ENCODE data around the gene PLCB1. TPM values are rescaled to one million over a fixed set of nuclear protein-coding genes. Genes with fewer than 3 reads are reported as not detected.
A peak's percentile ranks its signal among the peaks of the same experiment; 100 is the strongest.

PLCB1 gene
- total RNA-seq, 1 donor = 46.5 TPM

GRCh38 chr20:8330319-8330784, 198.3 kb downstream of the PLCB1 start:
- no peak overlapping the region for H3K4me3 ChIP-seq (ENCODE audit: low read depth, low read length)
- TF ChIP-seq, protein P1, sequence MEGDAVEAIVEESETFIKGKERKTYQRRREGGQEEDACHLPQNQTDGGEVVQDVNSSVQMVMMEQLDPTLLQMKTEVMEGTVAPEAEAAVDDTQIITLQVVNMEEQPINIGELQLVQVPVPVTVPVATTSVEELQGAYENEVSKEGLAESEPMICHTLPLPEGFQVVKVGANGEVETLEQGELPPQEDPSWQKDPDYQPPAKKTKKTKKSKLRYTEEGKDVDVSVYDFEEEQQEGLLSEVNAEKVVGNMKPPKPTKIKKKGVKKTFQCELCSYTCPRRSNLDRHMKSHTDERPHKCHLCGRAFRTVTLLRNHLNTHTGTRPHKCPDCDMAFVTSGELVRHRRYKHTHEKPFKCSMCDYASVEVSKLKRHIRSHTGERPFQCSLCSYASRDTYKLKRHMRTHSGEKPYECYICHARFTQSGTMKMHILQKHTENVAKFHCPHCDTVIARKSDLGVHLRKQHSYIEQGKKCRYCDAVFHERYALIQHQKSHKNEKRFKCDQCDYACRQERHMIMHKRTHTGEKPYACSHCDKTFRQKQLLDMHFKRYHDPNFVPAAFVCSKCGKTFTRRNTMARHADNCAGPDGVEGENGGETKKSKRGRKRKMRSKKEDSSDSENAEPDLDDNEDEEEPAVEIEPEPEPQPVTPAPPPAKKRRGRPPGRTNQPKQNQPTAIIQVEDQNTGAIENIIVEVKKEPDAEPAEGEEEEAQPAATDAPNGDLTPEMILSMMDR (IDR thresholded peaks at IDR 0.05; ENCODE audit: insufficient read depth, low read length) = no peak
- DNase-seq (ENCODE audit: low read depth) = no peak

GRCh38 chr20:8330785-8331695, 199.0 kb downstream of the PLCB1 start:
- TF ChIP-seq, protein P1 (IDR thresholded peaks at IDR 0.05; ENCODE audit: insufficient read depth, low read length) = no peak
- DNase-seq (ENCODE audit: low read depth) = peak; percentile 26
- H3K4me3 ChIP-seq (ENCODE audit: low read depth, low read length) = no peak overlapping the region

DNA sequence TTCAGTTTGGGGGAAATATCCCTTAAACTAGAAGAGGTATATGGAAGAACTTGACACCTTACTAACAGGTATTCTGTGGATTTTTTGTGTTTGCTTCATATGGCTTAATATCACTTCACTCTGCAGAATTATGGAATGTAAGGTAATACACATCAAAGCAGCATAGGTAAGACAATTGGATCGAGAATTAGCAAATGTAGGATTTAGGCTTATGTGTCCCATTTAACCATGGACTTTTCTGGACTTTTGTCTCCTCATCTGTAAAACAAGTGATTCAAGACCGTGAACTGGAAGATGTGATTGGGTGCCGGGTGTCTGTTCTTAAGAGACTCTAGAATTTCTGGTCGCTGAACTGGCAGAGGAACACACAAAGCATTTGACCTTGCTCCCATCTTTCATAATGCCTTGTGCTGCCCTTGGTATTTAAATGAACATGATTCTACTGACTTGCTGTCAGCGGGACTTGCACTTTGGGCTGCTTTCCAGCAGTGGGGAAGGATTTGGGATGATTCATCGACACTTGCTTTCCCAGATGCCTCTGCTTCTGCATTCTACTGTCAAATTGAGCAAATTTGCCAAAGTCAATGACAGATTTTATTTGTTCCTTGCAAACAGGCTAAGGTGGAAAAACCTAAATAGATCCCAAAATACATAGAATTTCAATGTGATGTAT, 199.8 kb downstream of the PLCB1 start:
- TF ChIP-seq, protein P1 (IDR thresholded peaks at IDR 0.05; ENCODE audit: insufficient read depth, low read length) = no peak
- peak; percentile 53 for DNase-seq (ENCODE audit: low read depth)
- no peak overlapping the region for H3K4me3 ChIP-seq (ENCODE audit: low read depth, low read length)

GRCh38 chr20:8334641-8335040, 202.6 kb downstream of the PLCB1 start:
- no peak overlapping the region for H3K4me3 ChIP-seq (ENCODE audit: low read depth, low read length)
- DNase-seq (ENCODE audit: low read depth) = no peak
- TF ChIP-seq, protein P1 (IDR thresholded peaks at IDR 0.05; ENCODE audit: insufficient read depth, low read length) = no peak

GRCh38 chr20:8335059-8335458, 203.0 kb downstream of the PLCB1 start:
- no peak for DNase-seq (ENCODE audit: low read depth)
- TF ChIP-seq, protein P1 (IDR thresholded peaks at IDR 0.05; ENCODE audit: insufficient read depth, low read length) = no peak
- no peak overlapping the region for H3K4me3 ChIP-seq (ENCODE audit: low read depth, low read length)

DNA sequence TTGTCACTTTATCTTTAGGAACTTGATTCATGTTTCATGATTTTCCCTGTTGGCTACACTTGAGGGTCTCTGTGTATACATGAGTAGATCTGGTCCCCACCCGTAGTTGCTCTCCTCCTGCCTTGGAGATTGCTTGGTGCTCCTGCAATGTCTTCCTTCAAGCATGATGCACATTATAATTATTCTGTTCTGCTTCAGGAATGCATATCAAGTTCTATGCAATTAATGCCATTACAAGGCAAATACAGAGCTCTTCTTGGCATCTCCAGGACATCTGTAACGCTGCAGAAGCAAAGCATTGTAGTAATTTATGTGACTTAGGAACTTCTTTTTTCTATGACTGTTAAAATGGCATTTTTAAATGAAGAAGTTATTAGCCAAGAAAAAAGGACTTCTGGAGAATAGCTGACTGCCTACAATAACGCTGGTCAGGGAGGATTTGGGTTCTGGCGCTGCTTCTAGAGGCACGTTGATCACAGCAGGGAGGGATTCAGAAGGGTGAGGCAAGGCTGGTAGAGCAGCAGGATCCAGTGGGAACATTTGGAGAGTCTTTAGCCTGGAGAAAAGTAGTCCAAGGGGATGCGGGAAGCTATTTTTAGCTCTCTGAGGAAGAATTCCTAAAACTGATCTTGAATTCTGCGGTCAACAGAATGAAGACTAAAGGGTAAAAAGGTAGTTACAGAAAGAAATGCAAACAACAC, 203.6 kb downstream of the PLCB1 start:
- H3K4me3 ChIP-seq (ENCODE audit: low read depth, low read length) = no peak overlapping the region
- TF ChIP-seq, protein P1 (IDR thresholded peaks at IDR 0.05; ENCODE audit: insufficient read depth, low read length) = no peak
- DNase-seq (ENCODE audit: low read depth) = no peak
